GM19351 (cell line): ENCODE measurements around the gene HBEGF.

ENCODE experiments used
- ATAC-seq: cut with Tn5 transposase; IDR thresholded peaks from one replicate; pipeline ENCODE4 v1.9.1; 2021; ENCODE audit warnings: mild to moderate bottlenecking, moderate library complexity; ENCODE audit not compliant: unreplicated experiment

Gene HBEGF, protein sequence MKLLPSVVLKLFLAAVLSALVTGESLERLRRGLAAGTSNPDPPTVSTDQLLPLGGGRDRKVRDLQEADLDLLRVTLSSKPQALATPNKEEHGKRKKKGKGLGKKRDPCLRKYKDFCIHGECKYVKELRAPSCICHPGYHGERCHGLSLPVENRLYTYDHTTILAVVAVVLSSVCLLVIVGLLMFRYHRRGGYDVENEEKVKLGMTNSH

DNA sequence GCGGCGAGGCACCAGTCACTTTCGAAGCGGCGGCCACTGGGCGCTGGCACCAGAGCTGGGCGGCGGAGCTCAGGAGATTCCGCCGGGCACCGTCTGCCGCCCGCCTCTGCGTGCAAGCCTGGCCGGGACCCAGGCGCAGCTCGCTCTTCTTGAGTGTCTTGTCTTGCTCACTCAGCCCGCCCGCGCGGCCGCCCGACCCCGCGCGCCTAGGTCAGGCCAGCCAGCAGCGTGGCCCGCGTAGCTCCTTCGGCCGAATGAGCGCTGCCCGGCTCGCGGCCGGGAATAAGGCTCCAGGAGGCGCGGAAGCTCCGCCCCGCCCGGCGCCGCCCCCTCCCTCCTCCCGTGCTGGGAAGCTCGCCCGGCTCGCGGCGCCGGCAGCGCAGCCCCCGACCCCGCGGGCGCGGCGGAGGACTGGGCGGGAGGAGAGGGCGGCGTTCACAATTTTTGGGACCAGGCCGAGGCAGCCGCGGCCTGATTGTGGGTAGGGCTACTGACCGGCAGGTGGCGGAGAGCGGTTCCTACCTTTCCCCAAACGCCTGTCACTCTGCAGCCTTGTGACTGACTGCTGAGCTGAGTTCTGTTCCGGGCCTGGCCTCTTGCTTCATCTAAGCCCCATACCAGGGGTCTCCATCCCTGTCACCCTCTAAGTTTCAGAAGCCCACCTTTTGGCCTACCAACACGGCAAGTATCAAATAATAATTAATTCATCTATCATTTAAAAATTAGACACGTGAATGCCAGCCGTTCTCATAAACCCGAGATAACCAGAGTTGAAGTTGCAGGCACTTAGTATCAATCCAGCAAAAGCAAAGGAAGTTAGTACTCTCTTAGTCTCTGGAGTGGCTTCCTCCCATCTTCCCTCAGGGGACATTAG is at the start of gene HBEGF:
Gene HBEGF, minus strand, starts transcription at position 256 of the 874 bp plus-strand sequence. CDS start 275 bp downstream, outside the sequence.
- ATAC-seq: peak; percentile 85

DNA sequence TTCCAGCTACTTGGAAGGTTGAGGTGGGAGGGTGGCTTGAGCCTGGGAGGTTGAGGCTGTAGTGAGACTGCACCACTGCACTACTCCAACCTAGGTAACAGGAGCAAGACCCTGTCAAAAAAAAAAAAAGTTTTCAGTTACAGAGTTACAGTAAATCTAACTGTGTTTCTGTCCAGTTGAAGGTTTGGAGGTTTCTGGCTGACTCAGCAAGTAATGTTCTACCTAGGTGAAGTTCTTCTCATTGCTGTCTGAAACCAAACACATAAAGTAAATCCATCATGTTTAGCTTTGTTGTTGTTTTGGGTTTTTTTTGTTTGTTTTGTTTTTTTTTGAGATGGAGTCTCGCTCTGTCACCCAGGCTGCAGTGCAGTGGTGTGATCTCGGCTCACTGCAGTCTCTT is 47.3 kb upstream of the HBEGF start:
- no peak for ATAC-seq

DNA sequence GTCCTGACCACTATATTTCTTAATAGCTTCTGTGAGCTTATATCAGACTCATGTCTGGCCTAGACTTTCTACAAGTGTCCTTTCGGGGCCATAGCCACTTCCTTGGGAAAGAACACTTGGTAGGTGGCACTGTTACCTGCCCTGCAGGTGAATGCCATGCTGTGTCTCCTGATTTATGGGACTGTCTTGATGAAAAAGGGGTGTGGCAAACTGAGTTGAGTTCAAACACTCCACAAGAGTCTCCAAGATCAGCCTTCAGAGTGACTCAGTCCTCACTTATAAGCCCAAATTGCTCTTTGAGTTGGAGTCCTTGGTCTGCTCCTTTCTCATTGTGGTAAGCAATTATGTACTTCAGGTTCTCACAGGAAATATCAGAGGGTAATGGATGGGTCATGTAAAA is 45.3 kb upstream of the HBEGF start:
- no peak for ATAC-seq

DNA sequence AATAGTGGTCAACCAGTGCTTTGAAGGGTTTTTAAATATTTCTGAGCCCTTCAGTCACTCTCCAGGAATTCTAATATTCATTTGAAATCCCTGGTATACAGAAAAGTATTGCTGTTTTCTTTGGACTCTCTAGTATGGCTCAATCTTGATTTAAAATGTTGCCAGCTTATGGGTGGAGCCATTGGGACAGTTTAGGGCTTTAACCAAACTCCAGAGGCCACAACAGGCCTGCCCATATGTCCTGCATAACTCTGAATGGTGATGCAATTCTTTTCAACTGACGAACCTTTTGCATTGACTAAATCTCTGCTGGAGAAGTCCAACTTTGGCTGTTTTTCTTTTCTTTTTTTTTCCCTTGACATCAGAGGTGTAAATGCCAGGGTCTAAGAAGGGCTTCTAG is 44.9 kb upstream of the HBEGF start:
- no peak for ATAC-seq

DNA sequence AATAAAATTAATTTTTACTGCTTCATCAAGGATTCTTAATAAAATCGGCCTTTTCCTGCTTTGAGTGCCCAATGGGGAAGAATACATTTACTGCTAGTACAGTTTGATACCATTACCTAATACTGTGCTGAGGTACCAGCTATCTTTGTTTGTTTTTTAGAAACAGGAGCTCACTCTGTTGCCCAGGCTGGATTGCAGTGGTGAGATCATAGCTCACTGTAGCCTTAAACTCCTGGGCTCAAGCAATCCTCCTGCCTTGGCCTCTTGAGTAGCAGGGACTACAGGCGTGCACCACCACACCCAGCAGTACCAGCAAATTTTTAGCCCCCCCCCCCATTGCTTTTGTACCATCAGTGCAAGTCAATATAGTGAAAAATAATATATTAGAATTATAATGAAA is 41.6 kb upstream of the HBEGF start:
- ATAC-seq: no peak

DNA sequence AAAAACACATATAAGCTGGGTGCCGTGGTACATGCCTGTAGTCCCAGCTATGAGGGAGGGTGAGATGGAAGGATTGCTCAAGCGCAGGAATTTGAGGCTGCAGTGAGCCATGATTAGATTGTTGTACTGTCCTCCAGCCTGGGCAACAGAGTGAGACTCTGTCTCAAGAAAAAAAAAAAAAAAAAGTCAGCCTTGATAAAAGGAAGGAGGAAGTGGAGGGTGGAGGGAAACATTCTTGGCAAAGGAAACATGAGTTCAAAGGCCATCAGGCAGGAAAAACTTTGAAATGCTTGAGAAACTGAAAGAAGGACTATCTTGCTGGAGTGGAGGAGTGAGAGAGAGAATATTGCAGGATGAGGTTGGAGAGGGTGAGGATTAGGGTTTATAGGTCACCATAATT is 36.9 kb upstream of the HBEGF start:
- no peak for ATAC-seq

DNA sequence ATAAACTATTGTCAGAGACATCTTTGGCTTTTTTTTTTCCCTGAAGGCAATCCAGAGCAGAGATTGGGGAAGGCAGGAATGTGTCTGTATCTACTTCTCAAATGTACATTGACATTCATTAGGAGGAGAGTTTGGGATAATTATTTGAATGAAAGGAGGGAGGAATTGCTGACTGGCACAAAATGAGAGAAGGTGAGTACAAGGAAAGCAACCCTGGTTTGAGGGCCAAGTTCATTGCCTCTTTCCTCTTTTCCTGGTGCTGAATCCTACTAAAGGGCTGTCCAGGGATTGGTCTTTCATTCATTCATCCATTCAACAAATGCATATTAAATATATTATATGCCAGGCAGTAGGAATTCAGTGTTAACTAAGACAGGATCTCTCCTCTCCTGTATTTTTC is 36.5 kb upstream of the HBEGF start:
- ATAC-seq: no peak

DNA sequence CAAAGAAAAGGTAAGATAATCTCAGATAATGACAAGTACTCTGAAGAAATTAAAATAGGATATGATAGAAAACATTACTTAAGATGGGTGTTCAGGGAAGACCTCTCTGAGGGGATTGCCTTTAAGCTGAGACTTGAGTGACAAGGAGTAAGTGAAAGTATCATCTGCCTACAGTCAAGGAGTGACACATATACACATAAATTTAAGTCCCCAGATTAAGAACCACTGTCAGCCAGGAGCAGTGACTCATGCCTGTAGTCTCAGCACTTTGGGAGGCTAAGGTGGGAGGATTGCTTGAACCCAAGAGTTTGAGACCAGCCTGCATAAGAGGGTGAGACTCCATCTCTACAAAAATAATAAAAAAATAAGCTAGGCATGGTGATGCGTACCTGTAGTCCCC is 35.6 kb upstream of the HBEGF start:
- peak; percentile 54 for ATAC-seq

DNA sequence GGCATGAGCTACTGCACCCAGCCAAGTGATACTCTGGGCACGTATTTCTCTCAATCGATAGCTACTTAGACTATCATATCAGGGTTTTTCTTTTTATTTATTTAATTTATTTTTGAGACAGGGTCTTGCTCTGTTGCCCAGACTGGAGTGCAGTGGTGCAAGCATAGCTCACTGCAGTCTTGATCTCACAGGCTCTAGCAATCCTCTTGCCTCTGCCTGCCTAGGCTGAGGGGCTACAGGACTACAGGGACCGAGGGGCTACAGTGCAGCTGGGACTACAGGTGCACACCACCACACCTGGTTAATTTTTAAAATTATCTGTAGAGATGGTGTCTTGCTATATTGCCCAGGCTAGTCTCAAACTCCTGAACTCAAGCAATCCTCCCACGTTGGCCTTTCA is 34.9 kb upstream of the HBEGF start:
- no peak for ATAC-seq

DNA sequence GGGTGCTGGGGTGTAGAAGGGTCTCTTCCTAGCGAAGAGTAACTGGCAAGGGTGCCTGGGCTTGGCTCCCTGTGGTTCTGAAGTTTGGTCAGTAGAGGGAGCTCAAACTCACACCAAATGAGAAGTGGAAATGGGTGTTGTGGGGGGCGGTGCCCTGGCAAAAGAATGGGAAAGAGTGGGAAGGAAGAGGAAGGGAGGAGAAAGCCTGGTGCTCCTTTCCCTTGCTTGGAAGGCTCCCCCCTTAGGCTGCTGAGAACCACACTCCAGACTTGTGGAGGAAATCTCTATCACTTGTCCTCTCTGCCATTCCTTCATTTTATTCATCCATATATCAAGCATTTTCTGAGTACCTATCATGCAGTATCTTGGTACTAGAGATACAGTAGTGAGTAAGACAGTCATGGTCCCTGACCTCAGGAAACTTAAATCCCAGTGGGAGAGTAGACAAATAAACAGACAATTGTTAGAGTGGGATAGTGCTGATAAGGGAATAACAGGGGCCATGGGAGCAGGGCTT is 26.6 kb upstream of the HBEGF start:
- ATAC-seq: peak; percentile 62

DNA sequence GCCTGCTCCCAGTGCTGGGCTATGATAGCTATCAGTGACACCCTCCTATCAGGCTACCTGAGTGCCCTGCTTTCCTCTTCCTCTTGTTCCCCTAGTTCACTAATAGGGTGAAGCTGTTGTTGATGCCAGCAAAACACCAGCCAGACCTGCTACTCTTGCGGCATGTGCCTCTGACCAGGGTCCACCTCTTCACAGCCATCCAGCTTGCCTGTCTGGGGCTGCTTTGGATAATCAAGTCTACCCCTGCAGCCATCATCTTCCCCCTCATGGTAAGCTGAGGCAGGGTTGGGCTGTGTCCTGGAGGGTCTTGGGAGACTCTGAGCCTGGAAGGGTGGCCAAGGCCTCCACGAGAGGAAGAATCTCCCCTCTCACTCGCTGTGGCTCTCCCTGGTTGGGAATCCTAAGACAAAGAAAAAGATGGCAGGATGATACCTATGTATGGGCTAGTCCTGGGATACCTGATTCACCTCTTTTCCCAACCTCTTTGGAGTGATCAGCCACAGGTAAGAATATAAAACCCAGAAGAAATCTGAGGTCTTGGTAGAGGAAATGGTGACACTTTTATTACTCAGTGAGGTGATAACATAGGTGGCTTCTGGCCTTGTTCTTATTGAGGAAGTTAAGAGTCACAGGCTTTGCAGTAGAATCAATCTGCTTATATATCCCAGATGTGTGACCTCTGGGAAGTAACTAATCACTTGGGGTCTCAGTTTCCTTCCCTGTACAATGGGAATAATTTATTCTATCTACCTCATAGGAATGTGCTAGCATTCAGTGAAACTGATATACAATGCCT is 25.2 kb upstream of the HBEGF start:
- no peak for ATAC-seq

DNA sequence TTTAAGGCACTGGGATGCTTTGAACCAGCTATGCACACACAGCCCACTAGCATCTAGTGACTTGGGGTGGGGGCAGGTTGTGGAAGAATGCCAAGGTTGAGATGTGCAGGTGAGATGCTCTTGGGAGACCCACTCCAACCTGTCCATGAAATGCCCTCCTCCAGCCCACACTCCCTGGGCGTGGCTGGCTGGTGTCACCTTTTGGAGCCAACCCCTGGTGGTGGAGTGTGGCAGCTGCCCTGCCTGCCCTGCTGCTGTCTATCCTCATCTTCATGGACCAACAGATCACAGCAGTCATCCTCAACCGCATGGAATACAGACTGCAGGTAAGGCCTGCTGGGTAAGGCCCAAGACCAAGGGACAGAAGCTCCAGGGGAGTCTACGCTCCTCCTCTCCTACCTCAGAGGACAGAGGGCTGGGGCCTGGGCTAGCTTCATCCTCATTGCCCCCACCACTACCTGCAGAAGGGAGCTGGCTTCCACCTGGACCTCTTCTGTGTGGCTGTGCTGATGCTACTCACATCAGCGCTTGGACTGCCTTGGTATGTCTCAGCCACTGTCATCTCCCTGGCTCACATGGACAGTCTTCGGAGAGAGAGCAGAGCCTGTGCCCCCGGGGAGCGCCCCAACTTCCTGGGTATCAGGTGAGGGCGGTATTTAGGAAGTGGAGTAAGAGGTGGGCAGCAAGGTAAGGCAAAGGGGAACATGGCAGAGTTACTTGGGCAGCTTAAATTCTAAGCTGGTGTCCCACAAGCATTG is 21.0 kb upstream of the HBEGF start:
- ATAC-seq: no peak

DNA sequence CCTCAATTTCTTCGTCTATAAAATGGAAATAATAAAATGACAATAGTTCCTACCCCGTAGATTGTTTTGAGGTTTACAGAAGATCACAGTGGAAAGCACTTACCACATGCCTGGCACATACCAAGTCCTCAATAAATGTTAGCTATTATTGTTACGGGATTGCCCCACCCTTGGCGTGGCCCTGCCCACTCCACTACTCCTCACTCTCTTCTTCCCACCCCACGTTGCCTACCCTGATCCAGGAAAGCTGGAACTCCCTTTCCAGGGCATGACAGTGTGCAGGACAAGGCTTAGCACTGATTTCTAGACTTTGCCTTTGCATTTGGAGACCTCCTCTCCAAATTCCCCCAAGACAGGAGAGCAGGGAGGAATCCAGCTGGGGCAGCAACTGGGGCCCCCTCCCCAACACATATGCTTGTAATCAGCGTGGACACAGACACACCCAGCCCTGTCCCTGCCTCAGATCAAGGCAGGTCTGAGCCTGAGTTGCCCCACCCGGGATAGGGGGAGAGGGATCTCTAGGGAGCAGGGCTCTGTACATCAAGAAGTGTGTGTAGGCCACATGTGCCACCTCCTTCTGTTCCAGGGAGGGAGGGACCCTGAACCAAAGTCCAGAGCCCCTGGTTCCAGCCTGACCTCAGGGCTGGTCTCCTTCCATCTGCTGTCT is 20.3 kb upstream of the HBEGF start:
- ATAC-seq: no peak

DNA sequence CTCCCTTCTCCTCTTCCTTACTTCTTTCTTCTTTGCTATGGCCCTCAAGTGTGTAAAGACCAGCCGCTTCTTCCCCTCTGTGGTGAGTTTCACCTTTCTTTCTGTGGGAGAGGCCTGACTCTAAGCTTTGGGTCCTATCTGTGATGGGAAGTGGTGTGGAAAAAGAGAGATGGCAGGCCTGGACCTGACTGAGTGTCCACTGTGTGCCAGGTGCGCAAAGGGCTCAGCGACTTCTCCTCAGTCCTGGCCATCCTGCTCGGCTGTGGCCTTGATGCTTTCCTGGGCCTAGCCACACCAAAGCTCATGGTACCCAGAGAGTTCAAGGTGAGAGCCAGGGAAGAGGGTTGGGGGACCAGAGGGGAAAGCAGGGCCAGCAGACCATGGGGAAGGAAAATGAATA is 19.5 kb upstream of the HBEGF start:
- ATAC-seq: no peak

DNA sequence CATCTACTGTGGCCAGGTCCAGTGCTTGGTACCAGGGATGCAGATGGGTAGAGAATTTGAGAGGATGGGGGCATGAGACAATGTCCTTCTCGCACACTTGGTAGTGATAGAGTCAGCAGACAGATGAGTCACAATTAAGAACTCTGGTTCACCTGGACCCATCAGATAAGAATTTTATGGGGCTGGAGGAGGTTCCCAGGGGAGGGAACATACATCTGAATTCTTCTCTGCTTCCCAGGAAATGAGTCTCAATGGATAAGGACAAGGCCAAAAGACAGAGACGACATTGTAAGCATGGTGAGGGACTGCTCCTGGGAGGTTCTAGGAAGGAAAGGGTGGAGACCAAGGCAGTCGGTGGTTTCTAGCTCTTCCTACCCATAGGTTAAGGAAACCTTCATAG is 18.9 kb upstream of the HBEGF start:
- no peak for ATAC-seq

DNA sequence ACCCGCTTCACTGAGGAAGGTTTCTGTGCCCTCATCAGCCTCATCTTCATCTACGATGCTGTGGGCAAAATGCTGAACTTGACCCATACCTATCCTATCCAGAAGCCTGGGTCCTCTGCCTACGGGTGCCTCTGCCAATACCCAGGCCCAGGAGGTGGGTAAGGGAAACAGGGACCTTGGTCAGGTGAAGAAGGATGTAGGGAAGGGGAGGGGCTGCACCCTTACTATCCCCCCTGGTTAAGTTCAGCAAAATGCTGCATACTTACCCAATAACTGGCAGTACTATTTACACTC is 18.0 kb upstream of the HBEGF start:
- ATAC-seq: no peak

DNA sequence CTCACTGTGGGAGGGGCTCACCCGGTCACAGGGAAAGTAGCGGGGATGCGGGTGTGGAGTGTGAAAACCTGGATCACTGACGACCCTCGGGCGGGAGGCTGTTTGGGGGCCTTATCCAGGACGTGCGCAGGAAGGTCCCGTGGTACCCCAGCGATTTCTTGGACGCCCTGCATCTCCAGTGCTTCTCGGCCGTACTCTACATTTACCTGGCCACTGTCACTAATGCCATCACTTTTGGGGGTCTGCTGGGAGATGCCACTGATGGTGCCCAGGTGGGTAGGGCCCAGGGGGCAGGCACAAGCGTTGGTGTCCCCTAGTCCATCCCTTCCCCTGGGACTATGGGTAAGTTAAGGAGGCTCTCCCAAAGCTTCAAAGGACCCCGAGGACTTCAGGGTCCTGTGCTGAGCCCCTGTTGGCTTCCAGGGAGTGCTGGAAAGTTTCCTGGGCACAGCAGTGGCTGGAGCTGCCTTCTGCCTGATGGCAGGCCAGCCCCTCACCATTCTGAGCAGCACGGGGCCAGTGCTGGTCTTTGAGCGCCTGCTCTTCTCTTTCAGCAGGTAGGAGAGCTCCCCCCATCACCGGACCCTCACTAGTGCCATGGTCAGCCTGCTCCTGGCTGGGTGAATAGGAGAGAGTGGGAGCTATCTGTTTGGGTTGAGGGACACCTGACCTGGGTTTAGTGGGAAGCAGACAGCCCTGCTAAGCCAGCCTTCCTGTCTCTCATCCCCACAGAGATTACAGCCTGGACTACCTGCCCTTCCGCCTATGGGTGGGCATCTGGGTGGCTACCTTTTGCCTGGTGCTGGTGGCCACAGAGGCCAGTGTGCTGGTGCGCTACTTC is 17.4 kb upstream of the HBEGF start:
- no peak for ATAC-seq

DNA sequence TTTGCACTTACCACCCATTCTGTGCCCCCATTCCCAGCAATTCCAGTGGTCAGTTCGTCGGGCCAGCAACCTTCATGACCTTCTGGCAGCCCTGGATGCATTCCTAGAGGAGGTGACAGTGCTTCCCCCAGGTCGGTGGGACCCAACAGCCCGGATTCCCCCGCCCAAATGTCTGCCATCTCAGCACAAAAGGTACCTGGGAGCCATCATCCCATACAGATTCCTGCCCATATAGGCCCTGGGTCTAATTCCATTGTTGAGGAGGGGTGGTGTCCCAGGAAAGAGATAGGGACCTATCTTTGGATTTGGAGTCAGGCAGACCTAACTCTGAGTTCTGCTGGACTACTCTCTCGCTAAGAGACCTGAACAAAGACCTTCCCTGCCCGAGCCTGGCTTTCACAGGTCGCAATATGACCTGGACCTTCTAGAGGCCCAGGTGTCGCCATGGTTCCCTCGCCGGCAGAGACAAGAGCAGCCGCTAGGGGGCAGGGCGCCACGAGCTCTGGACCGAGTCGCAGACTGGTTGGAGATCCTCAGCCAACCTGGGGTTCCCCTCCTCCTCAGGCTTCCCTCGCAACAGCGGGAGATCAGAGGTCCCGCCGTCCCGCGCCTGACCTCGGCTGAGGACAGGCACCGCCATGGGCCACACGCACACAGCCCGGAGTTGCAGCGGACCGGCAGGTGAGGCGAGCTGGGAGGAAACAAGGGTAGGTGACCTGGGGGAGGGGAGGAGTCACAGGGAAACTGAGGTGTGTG is 16.6 kb upstream of the HBEGF start:
- peak; percentile 95 for ATAC-seq

DNA sequence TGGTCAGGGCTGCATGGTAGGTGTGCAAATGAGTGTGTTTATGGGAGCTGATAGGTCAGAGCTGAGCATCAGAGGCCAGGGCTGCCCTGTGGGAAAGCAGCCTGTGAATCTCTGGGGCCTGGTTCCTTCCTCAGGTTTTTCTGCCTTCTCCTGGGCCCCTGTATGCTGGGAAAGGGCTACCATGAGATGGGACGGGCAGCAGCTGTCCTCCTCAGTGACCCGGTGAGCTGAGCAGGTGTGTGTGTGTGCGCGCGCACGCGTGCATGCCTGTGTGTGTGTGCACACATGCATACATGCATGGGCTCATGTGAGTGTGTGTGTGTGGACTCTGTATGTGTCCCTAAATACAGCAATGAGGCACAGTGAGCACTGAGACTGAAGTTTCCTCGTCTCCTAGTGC is 15.9 kb upstream of the HBEGF start:
- ATAC-seq: no peak
